ENCODE results near the gene EVI2B.

- TF ChIP-seq NFIC (IDR thresholded peaks at IDR 0.05) (no peak), ZBTB7A (IDR thresholded peaks at IDR 0.05; ENCODE audit: low read depth) (no peak), YY1 (IDR thresholded peaks at IDR 0.05; ENCODE audit: low read depth) (no peak), EP300 (IDR thresholded peaks at IDR 0.05; ENCODE audit: borderline replicate concordance) (no peak)
- TF ChIP-seq, protein P1, sequence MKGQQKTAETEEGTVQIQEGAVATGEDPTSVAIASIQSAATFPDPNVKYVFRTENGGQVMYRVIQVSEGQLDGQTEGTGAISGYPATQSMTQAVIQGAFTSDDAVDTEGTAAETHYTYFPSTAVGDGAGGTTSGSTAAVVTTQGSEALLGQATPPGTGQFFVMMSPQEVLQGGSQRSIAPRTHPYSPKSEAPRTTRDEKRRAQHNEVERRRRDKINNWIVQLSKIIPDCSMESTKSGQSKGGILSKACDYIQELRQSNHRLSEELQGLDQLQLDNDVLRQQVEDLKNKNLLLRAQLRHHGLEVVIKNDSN (IDR thresholded peaks at IDR 0.05), result no peak
- TF ChIP-seq, protein P2, sequence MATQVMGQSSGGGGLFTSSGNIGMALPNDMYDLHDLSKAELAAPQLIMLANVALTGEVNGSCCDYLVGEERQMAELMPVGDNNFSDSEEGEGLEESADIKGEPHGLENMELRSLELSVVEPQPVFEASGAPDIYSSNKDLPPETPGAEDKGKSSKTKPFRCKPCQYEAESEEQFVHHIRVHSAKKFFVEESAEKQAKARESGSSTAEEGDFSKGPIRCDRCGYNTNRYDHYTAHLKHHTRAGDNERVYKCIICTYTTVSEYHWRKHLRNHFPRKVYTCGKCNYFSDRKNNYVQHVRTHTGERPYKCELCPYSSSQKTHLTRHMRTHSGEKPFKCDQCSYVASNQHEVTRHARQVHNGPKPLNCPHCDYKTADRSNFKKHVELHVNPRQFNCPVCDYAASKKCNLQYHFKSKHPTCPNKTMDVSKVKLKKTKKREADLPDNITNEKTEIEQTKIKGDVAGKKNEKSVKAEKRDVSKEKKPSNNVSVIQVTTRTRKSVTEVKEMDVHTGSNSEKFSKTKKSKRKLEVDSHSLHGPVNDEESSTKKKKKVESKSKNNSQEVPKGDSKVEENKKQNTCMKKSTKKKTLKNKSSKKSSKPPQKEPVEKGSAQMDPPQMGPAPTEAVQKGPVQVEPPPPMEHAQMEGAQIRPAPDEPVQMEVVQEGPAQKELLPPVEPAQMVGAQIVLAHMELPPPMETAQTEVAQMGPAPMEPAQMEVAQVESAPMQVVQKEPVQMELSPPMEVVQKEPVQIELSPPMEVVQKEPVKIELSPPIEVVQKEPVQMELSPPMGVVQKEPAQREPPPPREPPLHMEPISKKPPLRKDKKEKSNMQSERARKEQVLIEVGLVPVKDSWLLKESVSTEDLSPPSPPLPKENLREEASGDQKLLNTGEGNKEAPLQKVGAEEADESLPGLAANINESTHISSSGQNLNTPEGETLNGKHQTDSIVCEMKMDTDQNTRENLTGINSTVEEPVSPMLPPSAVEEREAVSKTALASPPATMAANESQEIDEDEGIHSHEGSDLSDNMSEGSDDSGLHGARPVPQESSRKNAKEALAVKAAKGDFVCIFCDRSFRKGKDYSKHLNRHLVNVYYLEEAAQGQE (IDR thresholded peaks at IDR 0.05; ENCODE audit: low read depth), result no peak
Measured at GRCh38 chr17:31357091-31357490, 43.2 kb upstream of the EVI2B start.
